Activated CD4-positive, alpha-beta T cell treated with anti-CD3 and anti-CD28 coated beads for 48 hours (primary cell): ENCODE results near the gene TGM2.

ENCODE experiments used
- DNase-seq: peaks from one replicate; pipeline ENCODE4 v3.0.0-alpha.2; 2020

Gene TGM2

DNA sequence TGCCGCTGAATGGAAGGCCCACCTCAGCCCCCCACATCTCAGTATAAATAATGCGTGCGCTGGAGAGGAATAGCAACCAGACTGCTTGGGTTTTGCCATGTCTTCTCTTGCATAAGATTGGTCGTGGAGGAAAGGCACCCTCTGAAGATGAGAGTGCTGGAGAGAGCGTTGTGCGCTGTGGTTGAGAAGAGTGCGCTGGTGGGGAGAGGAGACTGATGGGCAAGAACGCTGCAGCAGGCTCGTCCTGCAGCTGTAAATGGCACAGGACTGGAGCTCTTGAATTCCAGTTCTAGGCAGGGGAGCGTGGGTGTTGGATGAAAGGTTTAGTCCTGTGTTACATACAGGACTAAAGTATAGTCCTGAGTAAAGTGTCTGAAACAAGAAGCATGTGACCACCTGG is 80.0 kb downstream of the TGM2 start:
- DNase-seq = no peak

GRCh38 chr20:38084425-38084951 is 80.6 kb downstream of the TGM2 start:
- no peak for DNase-seq

DNA sequence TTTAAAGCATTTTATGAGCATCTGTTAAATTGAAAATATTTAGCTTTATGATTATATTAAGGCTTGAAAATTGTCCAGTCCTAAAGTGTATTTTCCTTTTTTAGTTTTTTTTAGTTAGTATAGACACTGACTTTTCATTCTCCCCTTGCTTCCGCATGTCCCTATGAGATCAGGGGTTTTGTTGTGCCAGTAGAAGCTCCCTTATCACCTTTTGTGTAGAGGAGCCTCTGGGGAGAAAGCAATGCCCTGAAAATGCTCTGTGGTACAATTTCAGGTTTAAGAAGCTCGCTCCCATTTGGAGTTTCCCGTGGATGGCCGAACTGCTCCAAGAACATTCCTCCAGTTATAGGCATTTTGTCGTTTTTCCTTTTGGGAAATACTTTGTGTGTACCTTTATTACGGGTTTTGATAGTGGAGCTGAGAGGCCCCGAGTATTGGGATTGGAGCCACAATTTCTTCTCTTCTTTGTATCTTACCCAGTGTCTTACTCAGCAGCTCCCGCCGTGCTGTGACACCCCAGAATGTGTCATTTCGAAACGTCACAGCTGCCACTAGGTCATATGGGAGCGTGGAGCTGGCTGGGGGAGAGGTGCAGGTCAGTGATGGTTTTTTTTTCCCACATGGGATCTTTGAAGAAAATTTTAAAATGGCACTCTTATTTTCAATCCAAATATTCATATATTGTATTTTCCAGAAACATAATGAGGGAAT is 81.6 kb downstream of the TGM2 start:
- no peak for DNase-seq

GRCh38 chr20:38082894-38083293 is 82.2 kb downstream of the TGM2 start:
- DNase-seq = no peak

DNA sequence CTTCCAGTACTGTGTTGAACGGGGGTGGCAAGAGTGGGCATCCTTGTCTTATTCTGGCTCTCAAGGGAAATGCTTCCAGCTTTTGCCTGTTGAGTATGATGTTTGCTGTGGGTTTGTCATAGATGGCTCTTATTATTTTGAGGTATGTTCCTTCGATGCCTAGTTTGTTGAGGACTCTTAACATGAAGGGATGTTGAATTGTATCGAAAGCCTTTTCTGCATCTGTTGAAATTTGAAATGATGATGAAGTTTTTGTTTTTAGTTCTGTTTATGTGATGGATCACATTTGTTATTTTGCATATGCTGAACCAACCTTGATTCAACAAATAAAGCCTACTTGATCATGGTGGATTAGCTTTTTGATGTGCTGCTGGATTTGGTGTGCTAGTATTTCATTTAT is 83.5 kb downstream of the TGM2 start:
- no peak for DNase-seq

DNA sequence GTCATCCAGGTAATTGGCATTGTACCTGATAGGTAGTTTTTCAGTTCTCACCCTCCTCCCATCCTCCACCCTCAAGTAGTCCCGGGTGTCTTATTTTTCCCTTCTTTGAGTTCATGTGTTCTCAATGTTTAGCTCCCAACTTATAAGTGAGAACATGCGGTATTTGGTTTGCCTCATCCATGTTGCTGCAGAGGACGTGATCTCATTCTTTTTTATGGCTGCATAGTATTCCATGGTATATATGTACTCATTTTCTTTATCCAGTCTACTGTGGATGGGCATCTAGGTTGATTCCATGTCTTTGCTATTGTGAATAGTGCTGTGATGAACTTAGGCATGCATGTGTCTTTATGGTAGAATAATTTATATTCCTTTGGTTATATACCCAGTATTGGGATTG is 85.7 kb downstream of the TGM2 start:
- DNase-seq = no peak

GRCh38 chr20:38078084-38078483 is 87.0 kb downstream of the TGM2 start:
- DNase-seq = no peak
